ENCODE data around the gene EZR. TPM values are rescaled to one million over a fixed set of nuclear protein-coding genes. Genes with fewer than 3 reads are reported as not detected.
A peak's percentile ranks its signal among the peaks of the same experiment; 100 is the strongest.
"Not testable (repeated sequence)": the region's sequence is repeated elsewhere in the genome, so short reads cannot be mapped to it uniquely, and the experiment has no call there.

EZR gene
- total RNA-seq, 1 donor, result 89.4 TPM

GRCh38 chr6:158836625-158837311 is 17.6 kb upstream of the EZR start:
- H3K36me3 ChIP-seq (ENCODE audit: insufficient read depth, low read length), result no peaks in the 10 kb centered on the region
- no peak overlapping the region for H3K27ac ChIP-seq (ENCODE audit: low read depth, low read length)
- H3K79me2 ChIP-seq (ENCODE audit: insufficient read depth, low read length), result no peaks in the 10 kb centered on the region
- no peaks in the 10 kb centered on the region for H4K20me1 ChIP-seq (ENCODE audit: insufficient read depth, low read length)
- TF ChIP-seq, protein P1, sequence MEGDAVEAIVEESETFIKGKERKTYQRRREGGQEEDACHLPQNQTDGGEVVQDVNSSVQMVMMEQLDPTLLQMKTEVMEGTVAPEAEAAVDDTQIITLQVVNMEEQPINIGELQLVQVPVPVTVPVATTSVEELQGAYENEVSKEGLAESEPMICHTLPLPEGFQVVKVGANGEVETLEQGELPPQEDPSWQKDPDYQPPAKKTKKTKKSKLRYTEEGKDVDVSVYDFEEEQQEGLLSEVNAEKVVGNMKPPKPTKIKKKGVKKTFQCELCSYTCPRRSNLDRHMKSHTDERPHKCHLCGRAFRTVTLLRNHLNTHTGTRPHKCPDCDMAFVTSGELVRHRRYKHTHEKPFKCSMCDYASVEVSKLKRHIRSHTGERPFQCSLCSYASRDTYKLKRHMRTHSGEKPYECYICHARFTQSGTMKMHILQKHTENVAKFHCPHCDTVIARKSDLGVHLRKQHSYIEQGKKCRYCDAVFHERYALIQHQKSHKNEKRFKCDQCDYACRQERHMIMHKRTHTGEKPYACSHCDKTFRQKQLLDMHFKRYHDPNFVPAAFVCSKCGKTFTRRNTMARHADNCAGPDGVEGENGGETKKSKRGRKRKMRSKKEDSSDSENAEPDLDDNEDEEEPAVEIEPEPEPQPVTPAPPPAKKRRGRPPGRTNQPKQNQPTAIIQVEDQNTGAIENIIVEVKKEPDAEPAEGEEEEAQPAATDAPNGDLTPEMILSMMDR (IDR thresholded peaks at IDR 0.05; ENCODE audit: extremely low read depth, low read depth, low read length), result no peak
- no peak overlapping the region for H3K4me3 ChIP-seq (ENCODE audit: insufficient read depth, low read length)
- H3K4me2 ChIP-seq (ENCODE audit: insufficient read depth, low read length), result no peak overlapping the region
- H3K27me3 ChIP-seq (ENCODE audit: insufficient read depth, low read length), result no peaks in the 10 kb centered on the region
- no peak overlapping the region for H2AFZ ChIP-seq (ENCODE audit: low read length)
- H3K4me1 ChIP-seq (ENCODE audit: insufficient read depth, low read length), result no peaks in the 10 kb centered on the region
- no peak for DNase-seq (ENCODE audit: insufficient read length, low spot score, missing footprints)
- no peaks in the 10 kb centered on the region for H3K9me3 ChIP-seq (ENCODE audit: low read depth, low read length)

DNA sequence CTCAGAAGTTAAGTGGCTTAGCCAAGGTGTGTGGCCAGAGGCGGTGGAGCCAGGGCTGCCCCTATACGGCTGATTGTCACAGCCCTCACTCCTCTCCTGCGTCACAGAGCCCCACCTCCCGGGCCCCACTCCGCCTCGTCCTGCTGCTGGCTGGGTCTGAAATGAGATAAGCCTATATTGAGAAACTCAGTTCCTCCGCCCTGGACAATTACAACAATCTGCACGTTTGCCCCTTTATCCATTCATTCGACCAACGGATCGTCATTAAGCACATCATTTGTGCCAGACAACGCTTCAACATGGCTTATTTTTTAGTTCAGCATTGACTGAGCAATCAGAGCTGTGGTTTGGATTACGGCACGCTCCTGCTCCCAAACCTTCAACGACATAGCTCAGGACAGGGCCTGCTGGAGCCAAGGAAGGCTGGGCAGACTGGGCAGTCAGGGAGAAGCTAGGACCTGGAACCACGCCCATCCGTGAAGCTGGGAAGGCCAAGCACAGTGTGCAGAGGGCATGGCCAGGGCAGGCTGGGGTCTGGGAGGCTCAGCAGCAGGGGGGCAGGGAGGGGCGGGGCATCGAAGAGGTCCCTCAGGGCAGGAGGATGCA is 16.6 kb upstream of the EZR start:
- no peaks in the 10 kb centered on the region for H3K4me1 ChIP-seq (ENCODE audit: insufficient read depth, low read length)
- no peak overlapping the region for H2AFZ ChIP-seq (ENCODE audit: low read length)
- no peaks in the 10 kb centered on the region for H4K20me1 ChIP-seq (ENCODE audit: insufficient read depth, low read length)
- TF ChIP-seq, protein P1 (IDR thresholded peaks at IDR 0.05; ENCODE audit: extremely low read depth, low read depth, low read length), result no peak
- no peaks in the 10 kb centered on the region for H3K27me3 ChIP-seq (ENCODE audit: insufficient read depth, low read length)
- no peak overlapping the region for H3K4me2 ChIP-seq (ENCODE audit: insufficient read depth, low read length)
- peak; percentile 17 for DNase-seq (ENCODE audit: insufficient read length, low spot score, missing footprints)
- H3K27ac ChIP-seq (ENCODE audit: low read depth, low read length), result no peak overlapping the region
- H3K9me3 ChIP-seq (ENCODE audit: low read depth, low read length), result no peaks in the 10 kb centered on the region
- H3K79me2 ChIP-seq (ENCODE audit: insufficient read depth, low read length), result no peaks in the 10 kb centered on the region
- no peak overlapping the region for H3K4me3 ChIP-seq (ENCODE audit: insufficient read depth, low read length)
- H3K36me3 ChIP-seq (ENCODE audit: insufficient read depth, low read length), result no peaks in the 10 kb centered on the region

GRCh38 chr6:158834675-158835385 is 15.7 kb upstream of the EZR start:
- H3K4me3 ChIP-seq (ENCODE audit: insufficient read depth, low read length), result no peak overlapping the region
- H3K4me1 ChIP-seq (ENCODE audit: insufficient read depth, low read length), result no peaks in the 10 kb centered on the region
- H3K36me3 ChIP-seq (ENCODE audit: insufficient read depth, low read length), result no peaks in the 10 kb centered on the region
- H3K9me3 ChIP-seq (ENCODE audit: low read depth, low read length), result no peaks in the 10 kb centered on the region
- TF ChIP-seq, protein P1 (IDR thresholded peaks at IDR 0.05; ENCODE audit: extremely low read depth, low read depth, low read length), result no peak
- H3K27ac ChIP-seq (ENCODE audit: low read depth, low read length), result no peak overlapping the region
- no peak overlapping the region for H2AFZ ChIP-seq (ENCODE audit: low read length)
- no peaks in the 10 kb centered on the region for H4K20me1 ChIP-seq (ENCODE audit: insufficient read depth, low read length)
- H3K4me2 ChIP-seq (ENCODE audit: insufficient read depth, low read length), result no peak overlapping the region
- no peak for DNase-seq (ENCODE audit: insufficient read length, low spot score, missing footprints)
- H3K27me3 ChIP-seq (ENCODE audit: insufficient read depth, low read length), result no peaks in the 10 kb centered on the region
- no peaks in the 10 kb centered on the region for H3K79me2 ChIP-seq (ENCODE audit: insufficient read depth, low read length)

DNA sequence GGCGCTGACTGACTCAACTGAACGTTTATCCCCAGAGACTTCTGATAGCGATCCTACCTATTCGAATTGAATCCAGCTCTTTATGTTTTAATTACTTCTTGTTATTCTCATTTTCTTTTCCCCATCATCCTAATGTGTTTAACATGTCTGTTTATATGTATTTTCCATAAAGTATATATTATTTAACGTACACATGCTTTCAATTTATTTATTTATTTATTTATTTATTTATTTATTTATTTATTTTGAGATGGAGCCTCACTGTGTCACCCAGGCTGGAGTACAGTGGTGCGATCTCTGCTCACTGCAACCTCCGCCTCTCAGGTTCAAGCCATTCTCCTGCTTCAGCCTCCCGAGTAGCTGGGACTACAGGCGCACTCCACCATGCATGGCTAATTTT is 13.6 kb upstream of the EZR start:
- H3K36me3 ChIP-seq (ENCODE audit: insufficient read depth, low read length); H3K79me2 ChIP-seq (ENCODE audit: insufficient read depth, low read length); H3K4me1 ChIP-seq (ENCODE audit: insufficient read depth, low read length): not testable (repeated sequence)

More for the DNA sequence above, 13.6 kb upstream of the EZR start:
- DNase-seq (ENCODE audit: insufficient read length, low spot score, missing footprints); H3K27me3 ChIP-seq (ENCODE audit: insufficient read depth, low read length); H2AFZ ChIP-seq (ENCODE audit: low read length); H3K9me3 ChIP-seq (ENCODE audit: low read depth, low read length); H3K4me3 ChIP-seq (ENCODE audit: insufficient read depth, low read length); H3K4me2 ChIP-seq (ENCODE audit: insufficient read depth, low read length); H4K20me1 ChIP-seq (ENCODE audit: insufficient read depth, low read length); H3K27ac ChIP-seq (ENCODE audit: low read depth, low read length): not testable (repeated sequence)
